HG02943 (cell line): ENCODE results near the gene TARS1.

Experiments used
- ATAC-seq: cut with Tn5 transposase; IDR thresholded peaks from one replicate; pipeline ENCODE4 v1.9.1; 2021; ENCODE audit warnings: mild to moderate bottlenecking, low read depth, moderate library complexity; ENCODE audit not compliant: unreplicated experiment

TARS1 gene

DNA sequence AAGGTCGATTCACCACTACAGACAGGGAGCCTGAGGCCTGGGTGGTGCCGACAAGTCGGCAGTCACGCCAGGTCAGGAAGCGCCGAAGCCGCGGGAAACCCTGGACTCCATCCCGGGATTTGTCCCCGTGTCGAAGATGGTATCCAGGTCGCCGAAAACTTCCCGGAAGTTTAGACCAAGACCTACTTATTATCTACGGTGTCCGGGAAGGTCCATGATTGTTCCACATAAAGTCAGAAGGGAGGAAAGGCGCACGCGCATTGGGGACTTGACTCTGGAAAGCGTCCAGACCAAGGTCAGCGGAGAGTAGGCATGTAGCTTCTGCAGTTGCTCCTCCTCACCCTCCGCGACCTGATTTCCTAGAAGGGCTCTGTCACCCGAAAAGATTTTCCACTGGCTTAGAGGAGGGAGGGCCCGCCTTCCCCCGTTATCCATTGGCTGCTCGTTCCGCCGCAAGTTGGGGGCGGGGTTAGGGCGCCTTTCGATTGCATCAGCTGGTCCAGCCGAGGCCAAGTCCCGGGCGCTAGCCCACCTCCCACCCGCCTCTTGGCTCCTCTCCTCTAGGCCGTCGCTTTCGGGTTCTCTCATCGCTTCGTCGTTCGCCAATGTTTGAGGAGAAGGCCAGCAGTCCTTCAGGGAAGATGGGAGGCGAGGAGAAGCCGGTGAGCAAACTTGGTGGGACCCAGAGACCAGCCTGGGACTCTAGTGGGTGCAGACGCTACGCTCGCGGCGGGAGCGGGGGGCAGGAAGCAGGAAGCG, at the start of gene TARS1:
TARS1 (plus strand) TSS at position 484 of the 759 bp plus-strand sequence; CDS start at position 606, 122 bp downstream.
- ATAC-seq = peak; percentile 96

DNA sequence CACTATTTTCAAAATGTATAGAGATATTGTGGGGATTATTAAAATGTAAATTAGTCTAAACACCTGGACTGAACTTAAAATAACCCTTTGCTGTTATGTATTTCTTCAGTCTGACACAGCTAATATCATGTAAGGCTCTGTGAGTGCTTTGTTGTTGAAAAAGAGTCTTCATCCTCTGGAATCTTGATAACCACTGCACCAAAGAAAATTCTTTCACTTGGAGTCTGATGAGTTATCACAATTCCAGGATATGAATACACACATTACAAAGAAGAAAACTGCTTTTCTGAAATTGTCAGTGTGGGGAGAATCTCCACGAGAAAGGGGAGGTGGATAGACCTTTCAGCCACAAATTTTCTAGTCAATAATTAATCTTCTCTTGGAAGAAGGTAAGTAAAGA, 42.3 kb upstream of the TARS1 start:
- no peak for ATAC-seq

DNA sequence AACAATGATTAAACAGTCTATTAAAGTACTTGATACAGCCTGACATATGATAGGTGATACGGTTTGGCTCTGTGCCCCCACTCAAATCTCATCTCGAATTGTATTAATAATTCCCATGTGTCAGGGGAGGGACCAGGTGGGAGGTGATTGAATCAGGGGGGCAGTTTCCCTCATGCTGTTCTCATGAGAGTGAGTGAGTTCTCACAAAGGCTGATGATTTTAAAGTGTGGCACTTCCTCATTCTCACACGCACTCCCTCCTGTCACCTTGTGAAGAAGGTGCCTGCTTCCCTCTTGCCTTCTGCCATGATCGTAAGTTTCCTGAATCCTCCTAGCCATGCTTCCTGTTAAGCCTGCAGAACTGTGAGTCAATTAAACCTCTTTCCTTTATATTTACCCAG, 40.1 kb upstream of the TARS1 start:
- no peak for ATAC-seq

DNA sequence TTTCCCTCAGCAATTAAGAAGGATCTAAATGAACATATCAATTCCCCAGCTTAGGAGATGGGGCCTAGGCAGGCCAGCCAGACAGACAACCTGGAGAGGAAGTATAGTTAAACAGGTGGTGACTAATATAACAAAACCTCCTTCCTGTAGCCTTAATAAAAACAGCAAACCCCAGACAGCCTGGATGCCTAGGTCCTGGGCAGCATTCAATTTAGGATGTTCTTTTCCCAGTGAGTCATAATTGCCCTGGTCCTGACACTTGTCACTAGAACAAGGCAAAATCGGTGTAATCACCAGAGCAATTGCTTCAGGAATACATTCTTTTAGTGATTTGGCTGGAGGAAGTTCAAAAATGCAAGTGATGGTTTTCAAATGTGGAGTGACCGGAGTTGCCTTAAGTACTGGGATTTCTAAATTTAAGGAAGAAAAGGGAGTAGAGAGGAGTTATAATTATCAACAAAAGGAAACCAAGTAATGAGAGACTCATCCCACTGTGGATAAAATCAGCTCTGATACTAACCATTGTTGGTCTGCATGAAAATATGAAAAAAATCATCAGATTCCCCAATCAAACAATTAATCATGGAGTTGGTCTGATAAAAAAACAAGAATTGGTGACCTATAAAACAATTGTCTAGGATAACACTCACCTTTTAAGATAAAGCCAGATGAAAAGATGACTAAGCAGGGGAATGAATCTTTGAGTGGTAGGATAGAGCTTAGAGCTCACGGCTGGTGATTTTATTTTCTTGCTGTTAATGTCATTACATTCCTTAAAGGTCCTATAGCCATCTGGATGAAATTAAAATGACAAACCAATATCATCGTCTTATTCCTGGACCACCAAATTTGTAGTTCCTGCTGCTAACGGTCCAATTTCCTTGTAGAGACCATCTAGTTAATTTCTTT, 39.0 kb upstream of the TARS1 start:
- no peak for ATAC-seq

DNA sequence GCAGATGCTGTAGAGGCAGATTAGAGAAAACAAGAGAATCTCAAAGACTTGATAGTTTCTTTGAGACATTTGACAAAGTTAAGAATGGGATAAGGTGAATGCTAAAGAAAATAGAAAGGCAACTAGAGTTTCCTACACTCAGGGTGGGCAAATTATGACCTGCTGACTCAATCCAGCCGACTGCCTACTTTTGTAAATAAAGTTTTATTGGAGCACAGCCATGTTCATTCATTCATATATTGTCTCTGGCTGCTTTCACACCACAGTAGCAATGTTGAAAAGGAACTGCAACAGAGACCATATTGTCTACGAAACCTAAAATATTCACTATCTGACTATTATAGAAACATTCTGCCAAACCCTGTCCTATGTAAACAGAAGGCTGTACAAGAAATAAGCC, 37.6 kb upstream of the TARS1 start:
- no peak for ATAC-seq

DNA sequence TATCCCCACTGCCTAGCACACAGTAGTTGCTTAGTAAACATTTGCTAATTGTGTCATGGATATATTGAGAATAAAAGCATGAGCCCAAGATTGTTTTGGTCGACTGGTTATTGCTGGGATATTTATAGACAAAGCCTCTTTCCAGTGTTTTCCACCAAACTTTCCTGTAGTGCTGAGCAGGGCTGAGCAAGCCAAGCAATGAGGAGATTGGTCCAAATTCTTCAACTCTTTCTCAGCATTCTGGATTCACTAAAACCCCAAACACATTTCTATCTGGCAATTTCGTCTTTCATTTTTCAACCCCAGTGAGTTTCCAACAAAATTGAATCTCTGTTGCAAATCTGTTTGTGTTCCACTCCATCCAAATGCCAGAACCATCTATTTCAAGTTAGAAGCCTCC, 31.9 kb upstream of the TARS1 start:
- no peak for ATAC-seq

DNA sequence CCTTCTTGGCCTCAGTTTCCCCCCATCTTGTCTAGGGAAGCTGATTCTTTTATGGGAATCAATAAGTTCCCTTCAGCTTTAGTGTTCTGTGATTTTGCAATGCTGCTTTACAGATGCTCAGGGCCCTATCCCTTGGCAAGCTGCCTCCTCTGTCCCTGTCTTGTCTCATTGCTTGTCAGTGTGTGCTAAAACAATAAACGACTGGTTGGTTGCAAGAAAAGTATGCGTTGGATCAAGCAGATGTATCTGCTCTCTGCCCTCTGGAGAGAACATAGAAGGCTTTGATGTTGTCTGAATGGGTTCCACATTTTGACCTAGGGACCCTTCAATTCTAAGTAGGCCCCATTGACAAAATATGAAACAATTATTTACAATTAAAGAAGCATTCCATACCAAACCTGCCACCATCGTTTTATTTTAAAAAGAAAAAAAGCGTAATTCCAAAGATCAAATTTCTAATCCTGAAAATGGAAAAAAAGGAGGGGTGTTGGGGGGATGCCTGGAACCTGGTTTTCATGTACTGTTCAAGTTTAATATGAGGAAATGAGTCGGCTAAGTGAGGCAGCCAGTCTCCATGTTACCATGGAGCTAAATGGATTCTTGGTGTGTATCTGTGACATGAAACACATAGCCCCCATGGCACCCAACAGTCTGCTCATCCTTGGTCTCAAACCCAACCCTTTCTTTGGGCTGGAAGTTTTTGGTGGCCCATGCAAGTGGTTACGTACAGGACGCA, 31.2 kb upstream of the TARS1 start:
- ATAC-seq = no peak

DNA sequence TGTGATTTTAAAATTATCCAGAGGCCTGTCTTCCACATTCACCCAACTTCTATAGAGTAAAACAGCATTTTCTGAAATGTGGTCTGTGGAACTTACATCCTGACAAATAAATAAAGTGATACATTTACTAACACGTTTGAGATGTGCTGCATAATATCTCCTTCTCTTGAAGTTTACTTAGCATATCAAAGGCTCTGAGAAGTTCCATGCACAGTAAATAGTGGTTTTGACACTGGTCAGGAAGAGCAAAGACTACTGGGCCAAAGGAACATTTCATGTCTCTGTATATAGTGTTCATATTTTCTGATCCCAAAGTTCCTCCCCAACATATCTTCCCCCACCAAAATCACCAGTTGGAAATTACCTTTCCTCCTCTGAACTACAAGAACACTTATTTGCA, 30.5 kb upstream of the TARS1 start:
- ATAC-seq = no peak

DNA sequence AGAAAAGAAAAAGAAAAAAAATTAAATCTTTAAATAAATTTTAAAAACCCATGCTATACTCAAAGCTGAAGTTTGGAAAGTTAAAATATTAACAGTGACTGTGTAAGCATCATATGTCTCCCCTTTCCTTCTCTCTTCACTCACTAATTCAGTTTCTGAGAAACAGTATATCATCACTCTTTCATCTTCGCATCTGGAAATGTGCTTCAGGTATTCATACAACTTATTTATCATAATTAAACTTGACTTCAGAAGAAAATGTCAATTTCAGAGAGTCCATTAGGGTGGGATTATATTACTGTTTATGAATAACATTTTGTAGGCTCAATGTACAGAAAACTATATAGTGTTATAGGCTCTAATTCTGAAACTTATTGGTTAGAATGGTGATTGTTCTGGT, 29.3 kb upstream of the TARS1 start:
- ATAC-seq = no peak

DNA sequence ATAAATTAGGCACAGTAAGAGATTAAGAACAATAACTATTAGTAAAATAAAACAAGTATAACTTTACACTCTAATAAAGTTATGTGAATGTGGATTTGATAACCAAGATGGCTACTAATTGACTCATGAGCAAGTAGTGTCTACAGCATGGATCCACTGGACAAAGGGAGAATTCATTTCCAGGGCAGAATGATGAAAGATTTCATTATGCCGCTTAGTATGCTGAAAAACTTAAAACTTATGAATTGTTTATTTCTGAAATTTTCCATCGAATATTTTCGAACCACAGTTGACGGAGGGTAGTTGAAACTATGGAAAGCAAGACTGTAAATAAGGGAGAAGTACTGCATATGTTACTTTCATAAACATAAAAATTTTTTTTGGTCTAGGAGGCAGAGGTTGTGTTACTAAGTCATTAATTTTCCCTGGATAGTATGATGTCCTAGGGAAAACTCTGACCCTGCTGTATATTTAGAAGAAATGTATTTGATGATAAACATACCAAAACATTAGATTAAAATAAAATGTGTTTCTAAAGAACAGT, 24.9 kb upstream of the TARS1 start:
- ATAC-seq = no peak

DNA sequence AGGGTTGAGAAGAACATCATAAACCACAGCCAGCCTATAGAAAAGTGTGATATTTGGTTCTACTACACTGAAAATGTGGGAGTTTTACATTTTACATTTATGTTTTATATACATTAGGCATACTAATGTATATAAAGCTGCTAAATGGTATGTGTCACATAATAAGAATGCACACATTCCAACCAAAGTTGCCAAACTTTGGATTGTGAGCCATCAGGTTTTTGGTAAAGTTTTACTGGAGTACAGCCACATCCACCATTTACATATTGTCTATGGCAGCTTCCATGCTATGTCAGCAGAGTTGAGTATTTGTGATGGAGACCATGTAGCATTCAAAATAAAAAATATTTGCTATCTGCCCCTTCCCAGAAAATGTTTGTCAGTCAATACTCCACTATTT, 23.1 kb upstream of the TARS1 start:
- ATAC-seq = no peak

DNA sequence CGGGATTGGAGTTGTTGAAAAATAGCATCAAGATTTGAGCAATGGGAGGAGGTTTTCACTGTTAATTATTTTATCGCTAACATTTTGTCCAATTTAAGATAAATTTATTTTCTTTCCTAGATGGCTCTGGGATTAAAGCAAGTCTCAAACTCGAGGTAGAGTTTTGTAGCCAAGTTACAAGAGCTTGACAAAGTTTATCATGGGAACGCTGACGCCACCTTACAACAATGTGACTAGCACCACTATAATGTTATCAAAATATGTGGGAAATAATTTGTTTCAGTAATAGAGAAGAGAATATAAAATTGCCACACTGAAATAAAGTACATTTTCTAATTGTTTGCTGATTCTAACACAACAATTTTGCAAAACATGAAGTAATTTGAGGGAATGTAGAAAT, 19.8 kb upstream of the TARS1 start:
- ATAC-seq = no peak

DNA sequence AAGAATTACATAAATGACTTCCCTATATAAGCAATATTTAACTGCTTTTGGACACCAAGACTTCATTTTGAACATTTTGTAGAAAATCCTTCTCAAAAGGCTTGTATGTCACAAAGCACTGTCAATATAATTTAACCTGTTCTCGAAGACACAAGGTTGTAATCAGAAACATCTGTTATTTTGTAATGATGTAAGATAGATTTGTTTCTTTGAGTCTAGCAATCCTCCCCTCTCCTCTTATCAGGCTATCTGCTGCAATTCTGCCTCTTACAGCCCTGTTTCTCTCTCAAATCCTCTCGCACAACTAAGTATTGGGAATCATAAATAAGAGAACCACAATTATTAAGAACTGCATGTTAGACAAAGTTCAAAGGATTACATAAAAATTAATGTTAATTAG, 18.6 kb upstream of the TARS1 start:
- ATAC-seq = no peak

DNA sequence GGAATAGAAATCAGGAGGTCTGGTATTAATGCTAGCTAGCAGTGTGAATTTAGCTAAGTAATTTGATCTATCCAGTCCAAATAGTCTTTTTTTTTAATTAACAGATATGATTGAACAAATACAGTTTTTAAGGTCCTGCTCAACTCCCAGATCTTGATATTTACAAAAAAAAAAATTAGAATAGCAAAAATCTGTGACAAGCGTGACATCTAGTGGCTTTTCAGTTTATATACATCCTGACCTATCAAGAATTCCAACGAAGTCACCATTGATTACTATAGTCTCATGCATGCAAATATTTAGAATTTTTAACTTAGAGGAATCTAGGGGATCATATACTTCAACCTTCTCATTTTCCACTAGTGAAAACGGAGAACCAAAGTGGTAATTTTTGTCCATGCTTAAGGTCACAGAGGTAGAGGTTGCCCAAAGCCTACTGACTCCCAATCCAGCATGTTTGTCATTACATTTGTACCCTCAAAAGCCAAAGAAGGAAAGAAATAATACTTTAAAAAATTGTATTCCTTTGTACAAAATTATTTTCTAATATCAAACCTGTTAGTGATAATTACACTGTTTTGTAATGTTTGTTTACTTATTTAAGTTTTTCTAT, 17.6 kb upstream of the TARS1 start:
- ATAC-seq = no peak

DNA sequence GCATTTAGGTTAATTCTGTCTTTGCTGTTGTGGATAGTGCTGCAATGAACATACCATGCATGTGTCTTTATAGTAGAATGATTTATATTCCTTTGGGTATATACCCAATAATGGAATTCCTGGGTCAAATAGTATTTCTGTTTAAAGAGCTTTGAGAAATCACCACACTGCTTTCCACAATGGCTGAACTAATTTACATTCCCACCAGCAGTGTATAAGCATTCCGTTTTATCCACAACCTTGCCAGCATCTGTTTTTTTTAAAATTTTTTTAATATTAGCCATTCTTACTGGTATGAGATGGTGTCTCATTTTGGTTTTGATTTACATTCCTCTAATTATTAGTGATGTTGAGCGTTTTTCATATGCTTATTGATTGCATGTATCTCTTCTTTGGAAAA, 15.5 kb upstream of the TARS1 start:
- no peak for ATAC-seq

DNA sequence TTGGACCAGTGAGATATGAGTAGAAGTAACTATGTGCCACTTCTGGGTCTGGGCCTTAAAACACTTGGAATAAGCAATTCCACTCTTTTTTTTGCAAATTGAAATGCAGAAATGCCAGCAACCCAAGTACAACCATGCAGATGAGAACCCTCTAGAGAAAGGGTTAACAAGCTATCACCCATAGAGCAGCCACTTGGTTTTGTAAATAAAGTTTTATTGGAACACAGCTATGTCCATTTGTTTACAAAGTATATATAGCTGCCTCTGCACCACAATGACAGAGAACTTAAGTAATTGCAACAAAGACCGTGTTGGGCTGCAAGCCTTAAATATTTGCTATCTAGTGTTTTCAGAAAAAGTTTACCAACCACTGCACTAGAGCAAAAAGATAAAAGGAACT, 9.8 kb upstream of the TARS1 start:
- no peak for ATAC-seq

DNA sequence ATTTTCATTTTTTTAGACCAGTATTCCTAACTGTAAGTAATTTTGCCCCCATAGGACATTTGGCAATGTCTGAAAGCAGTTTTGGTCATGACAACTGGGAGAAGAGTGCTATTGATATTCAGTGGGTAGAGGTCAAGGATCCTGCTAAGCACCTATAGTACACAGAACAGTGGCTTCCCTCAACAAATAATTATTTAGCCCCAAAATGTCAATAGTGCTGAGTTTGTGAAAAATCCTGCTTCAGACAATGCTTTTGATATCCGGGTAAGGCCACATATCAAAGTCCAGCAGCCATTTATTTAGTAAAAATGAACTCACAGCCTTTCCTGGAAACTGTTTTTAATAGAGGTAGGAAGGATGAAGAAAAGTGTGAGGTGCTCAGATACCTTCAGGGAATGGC, 8.1 kb upstream of the TARS1 start:
- no peak for ATAC-seq

DNA sequence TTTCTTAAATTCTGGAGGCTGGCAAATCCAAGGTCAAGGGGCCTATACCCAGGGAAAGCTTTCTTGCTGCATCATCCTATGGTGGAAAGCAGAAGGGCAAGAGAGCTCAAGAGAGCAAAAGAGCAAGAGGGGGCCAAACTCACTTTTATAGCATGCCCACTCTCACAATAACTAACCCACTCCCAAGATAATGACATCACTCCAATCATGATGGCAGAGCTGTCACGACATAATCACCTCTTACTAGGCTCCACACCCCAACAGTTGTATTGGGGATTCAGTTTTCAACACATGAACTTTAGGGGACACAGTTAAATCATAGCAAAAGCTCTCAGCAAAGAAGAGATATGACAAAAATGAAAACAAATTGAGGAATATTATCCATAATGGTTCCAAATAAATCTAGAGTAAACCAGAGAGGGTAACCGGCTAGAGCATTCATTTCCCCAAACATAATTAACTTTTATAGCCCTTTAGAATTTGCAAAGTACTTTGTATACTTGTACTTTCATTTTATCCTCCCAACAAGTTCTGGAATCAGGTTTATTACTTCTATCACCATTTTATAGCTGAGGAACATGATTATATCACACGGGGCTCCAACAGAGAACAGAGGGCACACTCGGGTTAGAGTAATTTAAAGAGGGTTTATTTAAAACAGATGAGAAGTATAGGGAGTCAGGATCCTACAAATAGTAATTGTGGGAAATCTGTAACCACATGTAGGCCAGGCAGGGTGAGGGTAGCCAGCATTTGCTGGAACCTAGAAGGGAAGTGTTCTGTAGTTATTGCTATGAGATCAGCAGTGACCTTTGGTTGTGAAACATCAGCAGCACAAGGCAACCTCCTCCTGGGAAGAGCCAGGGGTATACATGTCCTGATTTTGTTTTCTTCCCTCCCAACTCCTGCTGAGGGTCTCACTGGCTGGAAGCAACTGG, 7.2 kb upstream of the TARS1 start:
- no peak for ATAC-seq

DNA sequence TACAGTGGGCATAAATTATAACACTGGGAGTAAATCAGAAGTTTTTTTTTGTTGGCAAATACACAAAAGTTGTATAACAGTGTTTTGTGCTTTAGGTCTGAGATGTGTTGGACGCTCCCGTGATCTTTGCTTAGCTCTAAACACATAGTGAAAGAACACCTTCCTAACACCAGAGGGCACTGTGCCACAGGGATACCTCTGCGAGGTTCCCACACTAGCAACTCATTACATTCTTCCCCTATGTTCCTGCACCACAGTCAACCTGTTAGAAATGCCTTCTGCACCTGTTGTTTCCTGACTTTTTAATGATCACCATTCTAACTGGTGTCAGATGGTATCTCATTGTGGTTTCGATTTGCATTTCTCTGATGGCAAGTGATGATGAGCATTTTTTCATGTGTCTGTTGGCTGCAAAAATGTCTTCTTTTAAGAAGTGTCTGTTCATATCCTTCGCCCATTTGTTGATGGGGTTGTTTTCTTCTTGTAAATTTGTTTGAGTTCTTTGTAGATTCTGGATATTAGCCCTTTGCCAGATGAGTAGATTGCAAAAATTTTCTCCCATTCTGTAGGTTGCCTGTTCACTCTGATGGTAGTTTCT, 4.8 kb upstream of the TARS1 start:
- ATAC-seq = peak; percentile 51
